HEK293T (cell line): ENCODE data around the gene CUL3.

Source experiments
- CTCF ChIA-PET: fragments of 350-600 bp; formaldehyde crosslinking; extraction: SDS; loops from one replicate; lab custom pipeline; 2021; ENCODE audit warnings: antibody characterized with exemption, inconsistent platforms; lab: Yijun Ruan, JAX
- POLR2A ChIA-PET: fragments of 350-600 bp; formaldehyde crosslinking; extraction: SDS; loops from one replicate; lab custom pipeline; 2020; ENCODE audit warnings: antibody characterized with exemption, inconsistent platforms; lab: Yijun Ruan, JAX
- DNase-seq: peaks from one replicate; pipeline ENCODE4 v3.0.0; 2012; ENCODE audit warnings: mixed read lengths; ENCODE audit errors: extremely low spot score
- ARNT ChIP-seq: fragments of 450-650 bp; IDR thresholded peaks from 2 replicates; pipeline ENCODE4 v1.6.1; 2017; ENCODE audit warnings: mild to moderate bottlenecking
- BHLHE40 ChIP-seq: fragments of 450-650 bp; IDR thresholded peaks from 2 replicates; pipeline ENCODE4 v1.6.1; 2016; ENCODE audit warnings: mild to moderate bottlenecking, moderate library complexity, borderline replicate concordance
- CTBP1 ChIP-seq: fragments of 450-650 bp; IDR thresholded peaks from 2 replicates; pipeline ENCODE4 v1.6.1; 2016; ENCODE audit warnings: borderline replicate concordance
- ELF4 ChIP-seq: fragments of 450-650 bp; IDR thresholded peaks from 2 replicates; pipeline ENCODE4 v1.6.1; 2017; ENCODE audit warnings: antibody characterized with exemption
- FOXA1 ChIP-seq: fragments of 450-650 bp; IDR thresholded peaks from 2 replicates; pipeline ENCODE4 v1.6.1; 2016; ENCODE audit warnings: mild to moderate bottlenecking
- FOXK2 ChIP-seq: fragments of 450-650 bp; IDR thresholded peaks from 2 replicates; pipeline ENCODE4 v1.6.1; 2016; ENCODE audit warnings: mild to moderate bottlenecking
- FOXM1 ChIP-seq: fragments of 450-650 bp; IDR thresholded peaks from 2 replicates; pipeline ENCODE4 v1.6.1; 2017; ENCODE audit warnings: mild to moderate bottlenecking, borderline replicate concordance
- HDGF ChIP-seq: fragments of 450-650 bp; IDR thresholded peaks from 2 replicates; pipeline ENCODE4 v1.6.1; 2017; ENCODE audit warnings: antibody characterized with exemption, borderline replicate concordance
- L3MBTL2 ChIP-seq: fragments of 450-650 bp; conservative IDR thresholded peaks from 2 replicates; pipeline ENCODE4 v1.6.1; 2016; ENCODE audit warnings: mild to moderate bottlenecking
- LEF1 ChIP-seq: fragments of 450-650 bp; IDR thresholded peaks from 2 replicates; pipeline ENCODE4 v1.6.1; 2017; ENCODE audit warnings: mild to moderate bottlenecking, borderline replicate concordance
- NFRKB ChIP-seq: fragments of 450-650 bp; IDR thresholded peaks from 2 replicates; pipeline ENCODE4 v1.6.1; 2016; ENCODE audit warnings: mild to moderate bottlenecking, moderate library complexity
- PKNOX1 ChIP-seq: fragments of 450-650 bp; IDR thresholded peaks from 2 replicates; pipeline ENCODE4 v1.6.1; 2016
- SP1 ChIP-seq: fragments of 450-650 bp; IDR thresholded peaks from 2 replicates; pipeline ENCODE4 v1.6.1; 2017
- SUZ12 ChIP-seq: fragments of 450-650 bp; IDR thresholded peaks from 2 replicates; pipeline ENCODE4 v1.6.1; 2016; ENCODE audit warnings: mild to moderate bottlenecking
- TARDBP ChIP-seq: fragments of 450-650 bp; IDR thresholded peaks from 2 replicates; pipeline ENCODE4 v1.6.1; 2016
- ZNF384 ChIP-seq: fragments of 450-650 bp; IDR thresholded peaks from 2 replicates; pipeline ENCODE4 v1.6.1; 2016

Gene CUL3

GRCh38 chr2:224469374-224469964 is 115.7 kb downstream of the CUL3 start:
- ChIA-PET POLR2A (no interaction called here), CTCF (no interaction called here)
- no peak for TF ChIP-seq NFRKB
- TF ChIP-seq CTBP1: no peak
- TF ChIP-seq ARNT: no peak
- TF ChIP-seq LEF1: no peak
- peak; percentile 79 for TF ChIP-seq ZNF384
- DNase-seq: no peak

GRCh38 chr2:224466304-224466895 is 118.8 kb downstream of the CUL3 start:
- CTCF ChIA-PET: no interaction called here
- TF ChIP-seq NFRKB (no peak), ELF4 (no peak), FOXA1 (no peak), L3MBTL2 (no peak), SP1 (no peak), PKNOX1 (no peak), FOXM1 (no peak)
- no peak for DNase-seq
- POLR2A ChIA-PET: no interaction called here

GRCh38 chr2:224461391-224461790 is 123.8 kb downstream of the CUL3 start:
- ChIA-PET POLR2A (no interaction called here), CTCF (no interaction called here)
- no peak for DNase-seq
- TF ChIP-seq CTBP1 (no peak), HDGF (no peak), ARNT (no peak), SUZ12 (no peak), FOXM1 (no peak), TARDBP (no peak), ZNF384 (no peak), ELF4 (no peak)

GRCh38 chr2:224457408-224458096 is 127.6 kb downstream of the CUL3 start:
- TF ChIP-seq FOXK2 (no peak), NFRKB (no peak), ZNF384 (no peak), ARNT (no peak), SUZ12 (no peak), PKNOX1 (no peak), SP1 (no peak), ELF4 (no peak), TARDBP (no peak), CTBP1 (no peak), FOXA1 (no peak), LEF1 (no peak), BHLHE40 (no peak), L3MBTL2 (no peak), FOXM1 (no peak), HDGF (no peak)
- ChIA-PET CTCF (no interaction called here), POLR2A (no interaction called here)
- DNase-seq: no peak

GRCh38 chr2:224453892-224454291 is 131.3 kb downstream of the CUL3 start:
- ChIA-PET CTCF (no interaction called here), POLR2A (no interaction called here)
- no peak for DNase-seq
- TF ChIP-seq ELF4 (no peak), CTBP1 (no peak), FOXA1 (no peak), NFRKB (no peak), TARDBP (no peak)

- DNase-seq: no peak
- no peak for TF ChIP-seq CTBP1
- no peak for TF ChIP-seq HDGF
- no peak for TF ChIP-seq SP1
- TF ChIP-seq LEF1: no peak
- no peak for TF ChIP-seq L3MBTL2
- no peak for TF ChIP-seq PKNOX1
- TF ChIP-seq TARDBP: no peak
- TF ChIP-seq ELF4: no peak
- TF ChIP-seq FOXM1: no peak
- CTCF ChIA-PET: no interaction called here
- POLR2A ChIA-PET: no interaction called here
These were observed 135.7 kb downstream of the CUL3 start for GRCh38 chr2:224449212-224450147.
